Kidney epithelial cell (primary cell): Measurements from ENCODE around the gene MB. TPM values are rescaled to one million over a fixed set of nuclear protein-coding genes. Genes with fewer than 3 reads are reported as not detected.

ENCODE experiments used
- DNase-seq: peaks from one replicate; pipeline ENCODE4 v3.0.0-alpha.2; 2010; ENCODE audit warnings: low read depth
- H3K27me3 ChIP-seq: 2 replicates; pipeline ENCODE4 v1.6.0; 2011; ENCODE audit warnings: low read length; ENCODE audit not compliant: control insufficient read depth, insufficient read depth
- H3K36me3 ChIP-seq: 2 replicates; pipeline ENCODE4 v1.5.1; 2011; ENCODE audit warnings: low read length; ENCODE audit not compliant: control insufficient read depth, insufficient read depth
- H3K4me3 ChIP-seq: 2 replicates; pipeline ENCODE4 v1.5.1; 2011; ENCODE audit warnings: low read depth, mild to moderate bottlenecking, control low read depth, low read length
- CTCF ChIP-seq: IDR thresholded peaks from 2 replicates; pipeline ENCODE4 v1.5.1; 2011; ENCODE audit warnings: mild to moderate bottlenecking, moderate library complexity, low read length, control low read depth, inconsistent platforms; ENCODE audit not compliant: insufficient read depth, poor library complexity, severe bottlenecking
- total RNA-seq: library from RNA; depleted of rRNA; stranded (reverse); fragments of >200 nt; gene quantifications from 2 replicates; pipeline ENCODE4 v1.2.3, GENCODE V29; 2015

Gene MB
- total RNA-seq, 1 donor from 2014 or later, result not detected

DNA sequence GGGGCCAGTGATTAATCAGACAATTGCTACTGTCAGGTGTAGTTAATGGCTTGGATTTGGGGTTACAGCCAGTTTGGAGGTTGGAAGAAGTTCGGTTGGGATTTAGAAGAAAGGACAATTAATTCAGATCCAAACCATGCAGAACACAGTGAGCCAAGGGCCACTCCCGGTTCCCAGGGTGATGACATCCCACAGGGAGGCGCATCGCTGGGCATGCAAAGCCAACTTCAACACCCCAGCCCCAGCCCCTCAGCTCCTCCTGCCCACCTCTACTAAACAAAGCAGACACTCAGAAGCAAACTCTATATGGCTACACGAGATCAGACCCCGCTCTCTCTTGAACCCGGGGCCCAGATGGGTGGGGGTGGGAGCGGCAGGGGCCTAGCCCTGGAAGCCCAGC lies 10.2 kb downstream of the MB start:
- TF ChIP-seq CTCF, result no peak

DNA sequence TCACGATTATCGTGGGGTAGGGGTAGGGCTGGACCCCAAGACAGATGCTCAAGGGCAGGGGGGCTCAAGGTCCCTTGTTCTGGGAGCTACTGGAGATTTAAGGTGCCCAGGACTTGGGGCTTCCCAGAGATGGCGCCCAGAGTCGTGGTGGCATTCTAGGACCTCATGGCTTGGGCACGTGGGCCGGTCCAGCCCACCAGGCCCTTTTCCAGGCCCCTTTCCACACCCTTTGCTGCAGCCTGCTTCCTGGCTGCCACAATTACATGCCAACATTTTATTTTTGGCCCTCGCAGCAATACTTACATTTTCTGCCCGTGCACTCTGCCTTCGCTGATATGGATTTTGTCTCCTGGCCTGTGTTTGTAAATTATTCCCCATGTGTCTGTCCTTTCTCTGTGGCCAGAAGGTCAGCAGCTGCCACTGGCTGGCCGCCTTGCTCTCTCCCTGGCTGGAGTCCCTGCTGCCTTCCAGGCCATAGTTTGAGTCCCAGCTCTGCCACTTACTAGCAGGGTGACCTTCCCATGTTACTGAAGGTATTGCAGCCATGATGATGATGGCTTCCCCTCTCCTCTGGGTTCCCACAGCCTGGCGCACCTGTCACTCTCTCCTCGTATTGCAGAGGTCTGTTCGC lies 11.2 kb downstream of the MB start:
- Histone ChIP-seq H3K4me3 (no peak overlapping the region), H3K36me3 (no peaks in the 10 kb centered on the region), H3K27me3 (peaks cover 15% of the 10 kb centered on the region)
- no peak for DNase-seq
- no peak for TF ChIP-seq CTCF

More for the DNA sequence above, 10.2 kb downstream of the MB start:
- no peak for DNase-seq
- Histone ChIP-seq H3K4me3 (no peak overlapping the region), H3K27me3 (peaks cover 15% of the 10 kb centered on the region), H3K36me3 (no peaks in the 10 kb centered on the region)

- no peak overlapping the region for H3K4me3 ChIP-seq
- DNase-seq, result no peak
- no peak for TF ChIP-seq CTCF
- H3K36me3 ChIP-seq, result no peaks in the 10 kb centered on the region
- H3K27me3 ChIP-seq, result peaks cover 15% of the 10 kb centered on the region
Measured at GRCh38 chr22:35605369-35605680, 11.8 kb downstream of the MB start.

DNA sequence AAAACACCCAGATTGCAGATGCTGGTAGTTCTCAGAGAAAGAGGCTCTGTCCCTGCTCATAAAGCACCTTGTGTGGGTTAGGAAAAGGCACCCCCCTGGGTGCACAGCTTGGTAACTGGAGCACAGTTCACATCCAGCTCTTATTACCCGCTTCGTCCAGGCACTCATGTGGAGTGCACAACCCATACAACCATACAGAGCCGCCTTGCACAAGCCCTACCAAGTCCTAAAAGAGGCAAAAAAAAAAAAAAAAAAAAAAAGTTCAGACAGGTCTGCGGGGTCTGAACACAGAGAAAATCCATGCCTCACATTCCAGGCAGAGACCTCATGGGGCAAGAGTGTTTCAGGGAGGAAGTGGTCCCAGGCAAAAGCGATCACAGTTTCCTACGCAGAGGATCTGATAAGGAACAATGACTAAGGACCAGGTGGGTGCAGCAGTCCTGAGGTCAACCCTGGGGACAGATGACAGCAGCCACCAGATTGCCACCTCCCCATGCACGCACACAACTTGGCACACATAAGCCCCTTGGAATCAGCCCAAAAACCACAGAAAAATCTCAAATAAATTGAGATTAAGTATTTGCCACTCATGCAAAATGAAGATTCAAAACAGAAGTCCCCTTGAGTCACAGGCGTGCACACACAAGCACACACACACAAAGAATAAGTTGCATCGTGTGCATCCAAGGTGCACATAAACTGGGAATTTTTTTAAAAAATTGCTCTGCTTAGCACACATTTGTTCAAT lies 12.3 kb downstream of the MB start:
- Histone ChIP-seq H3K27me3 (peaks cover 12% of the 10 kb centered on the region), H3K36me3 (no peaks in the 10 kb centered on the region), H3K4me3 (no peak overlapping the region)
- TF ChIP-seq CTCF, result no peak
- DNase-seq, result no peak

DNA sequence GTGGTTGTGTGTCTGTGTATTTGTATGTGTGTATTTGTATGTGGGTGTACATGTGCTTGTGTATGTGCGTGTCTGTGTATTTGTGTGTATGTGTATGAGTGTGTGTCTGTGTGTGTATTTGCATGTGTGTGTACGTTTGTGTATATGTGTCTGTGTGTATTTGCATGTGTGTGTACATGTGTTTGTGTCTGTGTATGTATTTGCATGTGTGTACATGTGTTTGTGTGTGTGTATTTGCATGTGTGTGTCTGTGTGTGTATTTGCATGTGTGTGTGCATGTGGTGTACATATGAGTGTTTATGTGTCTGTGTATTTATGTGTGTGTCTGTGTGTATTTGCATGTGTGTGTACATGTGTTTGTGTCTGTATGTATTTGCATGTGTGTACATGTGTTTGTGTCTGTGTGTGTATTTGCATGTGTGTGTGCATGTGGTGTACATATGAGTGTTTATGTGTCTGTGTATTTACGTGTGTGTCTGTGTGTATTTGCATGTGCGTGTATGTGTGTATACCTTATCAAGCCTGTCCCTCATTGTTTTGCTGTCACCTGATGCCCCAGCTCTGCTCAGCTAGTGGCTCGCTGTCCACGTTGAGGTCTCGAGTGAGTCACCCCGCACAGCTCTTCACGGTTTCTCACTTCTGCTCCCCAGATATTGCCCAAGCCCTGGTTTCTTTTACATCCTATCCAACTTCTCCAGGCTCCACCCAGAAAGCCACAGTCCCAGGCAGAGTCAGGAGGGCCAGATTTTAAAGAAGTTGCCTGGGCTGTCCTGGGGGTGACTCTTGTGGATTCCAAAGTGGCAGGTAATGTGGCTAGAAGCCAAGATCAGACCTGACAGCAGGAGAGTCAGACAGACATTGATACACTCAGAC lies 15.2 kb downstream of the MB start:
- TF ChIP-seq CTCF, result no peak
- no peak overlapping the region for H3K4me3 ChIP-seq
- no peaks in the 10 kb centered on the region for H3K36me3 ChIP-seq
- peaks cover 3% of the 10 kb centered on the region for H3K27me3 ChIP-seq
- DNase-seq, result peak; percentile 72
